PFSK-1 (cell line): Measurements from ENCODE around the gene COL23A1.

ENCODE experiments used
- FOXP2 ChIP-seq: optimal IDR thresholded peaks from 2 replicates; pipeline ENCODE3; 2011; ENCODE audit warnings: borderline replicate concordance, control low read depth, inconsistent platforms; ENCODE audit not compliant: insufficient read depth; ENCODE audit errors: extremely low read length, extremely low read depth
- POLR2AphosphoS5 ChIP-seq: IDR thresholded peaks from 2 replicates; pipeline ENCODE4 v1.6.1; 2012; ENCODE audit warnings: low read depth, mild to moderate bottlenecking, control low read depth, low read length, moderate library complexity
- SIN3A ChIP-seq: IDR thresholded peaks from 2 replicates; pipeline ENCODE4 v1.6.1; 2012; ENCODE audit warnings: mild to moderate bottlenecking, low read length, moderate library complexity, borderline replicate concordance; ENCODE audit not compliant: insufficient read depth
- TAF1 ChIP-seq: IDR thresholded peaks from 2 replicates; pipeline ENCODE4 v1.6.1; 2012; ENCODE audit warnings: low read length, control low read depth, borderline replicate concordance; ENCODE audit not compliant: insufficient read depth
- TF ChIP-seq, protein P1 (sequence below), 2 experiments: IDR thresholded peaks; 2 replicates each; pipeline versions ENCODE4 v1.6.1 to v1.8.0; 2011 to 2012; ENCODE audit warnings: low read depth in 2 of 2, low read length in 2 of 2, control low read depth in 1 of 2, inconsistent platforms in 1 of 2, mild to moderate bottlenecking in 1 of 2, moderate library complexity in 1 of 2; ENCODE audit not compliant: insufficient read depth in 1 of 2

DNA sequence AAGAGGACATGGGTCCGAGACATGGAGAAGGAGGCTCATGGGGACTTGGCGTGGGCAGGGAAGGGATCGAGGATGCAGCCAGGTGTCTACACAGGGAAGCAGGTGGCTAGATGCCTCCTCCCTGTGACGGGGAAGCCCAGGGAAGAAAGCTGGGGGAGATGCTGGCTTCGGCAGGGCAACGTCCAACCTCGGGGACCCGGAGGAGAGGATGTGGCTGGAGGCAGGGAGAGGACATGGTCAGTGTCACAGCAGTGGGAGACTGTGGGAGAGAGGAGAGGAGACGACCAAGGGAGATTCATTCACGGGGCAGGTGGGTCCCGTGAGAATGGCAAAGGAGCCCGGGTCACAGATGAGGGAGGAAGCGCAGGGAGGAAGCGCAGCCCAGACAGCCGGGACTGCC, 284.4 kb downstream of the COL23A1 start:
- TF ChIP-seq FOXP2 (no peak), POLR2AphosphoS5 (no peak), TAF1 (no peak), SIN3A (no peak)
- TF ChIP-seq, protein P1, sequence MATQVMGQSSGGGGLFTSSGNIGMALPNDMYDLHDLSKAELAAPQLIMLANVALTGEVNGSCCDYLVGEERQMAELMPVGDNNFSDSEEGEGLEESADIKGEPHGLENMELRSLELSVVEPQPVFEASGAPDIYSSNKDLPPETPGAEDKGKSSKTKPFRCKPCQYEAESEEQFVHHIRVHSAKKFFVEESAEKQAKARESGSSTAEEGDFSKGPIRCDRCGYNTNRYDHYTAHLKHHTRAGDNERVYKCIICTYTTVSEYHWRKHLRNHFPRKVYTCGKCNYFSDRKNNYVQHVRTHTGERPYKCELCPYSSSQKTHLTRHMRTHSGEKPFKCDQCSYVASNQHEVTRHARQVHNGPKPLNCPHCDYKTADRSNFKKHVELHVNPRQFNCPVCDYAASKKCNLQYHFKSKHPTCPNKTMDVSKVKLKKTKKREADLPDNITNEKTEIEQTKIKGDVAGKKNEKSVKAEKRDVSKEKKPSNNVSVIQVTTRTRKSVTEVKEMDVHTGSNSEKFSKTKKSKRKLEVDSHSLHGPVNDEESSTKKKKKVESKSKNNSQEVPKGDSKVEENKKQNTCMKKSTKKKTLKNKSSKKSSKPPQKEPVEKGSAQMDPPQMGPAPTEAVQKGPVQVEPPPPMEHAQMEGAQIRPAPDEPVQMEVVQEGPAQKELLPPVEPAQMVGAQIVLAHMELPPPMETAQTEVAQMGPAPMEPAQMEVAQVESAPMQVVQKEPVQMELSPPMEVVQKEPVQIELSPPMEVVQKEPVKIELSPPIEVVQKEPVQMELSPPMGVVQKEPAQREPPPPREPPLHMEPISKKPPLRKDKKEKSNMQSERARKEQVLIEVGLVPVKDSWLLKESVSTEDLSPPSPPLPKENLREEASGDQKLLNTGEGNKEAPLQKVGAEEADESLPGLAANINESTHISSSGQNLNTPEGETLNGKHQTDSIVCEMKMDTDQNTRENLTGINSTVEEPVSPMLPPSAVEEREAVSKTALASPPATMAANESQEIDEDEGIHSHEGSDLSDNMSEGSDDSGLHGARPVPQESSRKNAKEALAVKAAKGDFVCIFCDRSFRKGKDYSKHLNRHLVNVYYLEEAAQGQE (IDR thresholded peaks at IDR 0.05; ENCODE audit: insufficient read depth in 1 of 2, low read depth in 2 of 2, low read length in 2 of 2), result no peak
